OCI-LY7 (cell line): Measurements from ENCODE around the gene FAAP20.

Experiments
- EZH2phosphoT487 ChIP-seq: fragments of 200-600 bp; sonication (generic); IDR thresholded peaks from 2 replicates; pipeline ENCODE4 v1.6.1; 2018; ENCODE audit warnings: low read depth, borderline replicate concordance, mild to moderate bottlenecking, mixed run types, antibody characterized with exemption, low read length, moderate library complexity, mixed read lengths
- TF ChIP-seq, protein P1 (sequence below): fragments of 200-600 bp; sonication (generic); conservative IDR thresholded peaks from 2 replicates; pipeline ENCODE4 v1.5.1; 2014; ENCODE audit warnings: mild to moderate bottlenecking, antibody characterized with exemption, low read length, moderate library complexity, mixed read lengths

DNA sequence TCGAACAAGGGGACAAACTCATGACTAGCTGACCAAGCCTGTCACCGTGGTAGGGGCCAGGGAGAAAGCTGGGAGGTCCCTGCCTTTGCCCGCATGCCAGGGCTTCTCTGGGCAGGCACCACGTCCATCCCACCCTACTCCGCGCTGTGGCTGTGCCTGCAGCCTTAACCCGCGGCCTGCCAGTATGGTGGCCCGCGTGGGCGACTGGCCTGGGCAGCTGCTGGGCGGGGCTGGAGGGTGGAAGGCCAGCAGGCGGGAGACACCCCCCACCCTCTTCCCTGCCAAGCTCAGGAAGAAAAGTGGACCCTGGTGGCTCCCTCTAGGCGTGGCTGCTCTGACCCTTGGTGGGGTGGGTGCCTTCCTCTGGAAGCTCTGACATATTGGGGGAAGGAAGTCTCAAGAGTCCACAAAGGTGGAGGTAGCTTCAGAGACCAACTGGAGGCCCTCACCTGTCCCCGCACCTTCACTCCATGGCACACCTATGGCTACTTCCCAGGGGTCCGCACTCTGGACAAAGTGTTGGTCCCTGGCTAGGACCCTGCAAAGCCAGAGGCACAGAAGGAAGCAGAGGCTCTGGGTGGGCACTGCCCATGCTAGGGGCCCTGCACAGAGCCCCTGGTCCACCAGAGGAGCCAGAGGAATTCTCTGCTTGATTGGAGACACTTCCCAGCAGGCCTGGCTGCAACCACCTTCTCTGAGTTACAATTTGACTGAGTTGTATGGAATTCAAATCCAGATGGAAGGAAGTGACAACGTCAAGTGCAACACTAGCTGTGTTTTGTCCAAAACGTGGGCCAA is 30.3 kb upstream of the FAAP20 start:
- TF ChIP-seq, protein P1, sequence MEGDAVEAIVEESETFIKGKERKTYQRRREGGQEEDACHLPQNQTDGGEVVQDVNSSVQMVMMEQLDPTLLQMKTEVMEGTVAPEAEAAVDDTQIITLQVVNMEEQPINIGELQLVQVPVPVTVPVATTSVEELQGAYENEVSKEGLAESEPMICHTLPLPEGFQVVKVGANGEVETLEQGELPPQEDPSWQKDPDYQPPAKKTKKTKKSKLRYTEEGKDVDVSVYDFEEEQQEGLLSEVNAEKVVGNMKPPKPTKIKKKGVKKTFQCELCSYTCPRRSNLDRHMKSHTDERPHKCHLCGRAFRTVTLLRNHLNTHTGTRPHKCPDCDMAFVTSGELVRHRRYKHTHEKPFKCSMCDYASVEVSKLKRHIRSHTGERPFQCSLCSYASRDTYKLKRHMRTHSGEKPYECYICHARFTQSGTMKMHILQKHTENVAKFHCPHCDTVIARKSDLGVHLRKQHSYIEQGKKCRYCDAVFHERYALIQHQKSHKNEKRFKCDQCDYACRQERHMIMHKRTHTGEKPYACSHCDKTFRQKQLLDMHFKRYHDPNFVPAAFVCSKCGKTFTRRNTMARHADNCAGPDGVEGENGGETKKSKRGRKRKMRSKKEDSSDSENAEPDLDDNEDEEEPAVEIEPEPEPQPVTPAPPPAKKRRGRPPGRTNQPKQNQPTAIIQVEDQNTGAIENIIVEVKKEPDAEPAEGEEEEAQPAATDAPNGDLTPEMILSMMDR: no peak
- no peak for TF ChIP-seq EZH2phosphoT487
